ENCODE results near the gene RAF1. TPM values are rescaled to one million over a fixed set of nuclear protein-coding genes. Genes with fewer than 3 reads are reported as not detected.

Gene RAF1
- total RNA-seq, 1 donor from 2014 or later = 103 TPM

- ATAC-seq (ENCODE audit: low read depth) = no peak
- no peak overlapping the region for H3K27ac Mint-ChIP-seq
- H3K4me3 Mint-ChIP-seq = no peak overlapping the region
- CTCF ChIA-PET = no interaction called here
- DNase-seq = no peak
- no peak for TF ChIP-seq CTCF (IDR thresholded peaks at IDR 0.05)
- POLR2A ChIA-PET = no interaction called here
- no peaks in the 10 kb centered on the region for H3K4me1 Mint-ChIP-seq
- no peaks in the 10 kb centered on the region for H3K36me3 Mint-ChIP-seq (ENCODE audit: low read depth)
- intact Hi-C loops (cut with micrococcal nuclease) = no loop called here
- no peaks in the 10 kb centered on the region for H3K9me3 Mint-ChIP-seq
- no peaks in the 10 kb centered on the region for H3K27me3 Mint-ChIP-seq
These were observed 36.9 kb upstream of the RAF1 start for GRCh38 chr3:12700800-12701199.

GRCh38 chr3:12695916-12696315 lies 32.0 kb upstream of the RAF1 start:
- no peak overlapping the region for H3K4me3 Mint-ChIP-seq
- ATAC-seq (ENCODE audit: low read depth) (no peak), DNase-seq (no peak)
- ChIA-PET CTCF (no interaction called here), POLR2A (no interaction called here)
- peaks cover 2% of the 10 kb centered on the region for H3K27me3 Mint-ChIP-seq
- intact Hi-C loops (cut with micrococcal nuclease) = no loop called here
- H3K9me3 Mint-ChIP-seq = no peaks in the 10 kb centered on the region
- no peaks in the 10 kb centered on the region for H3K4me1 Mint-ChIP-seq
- no peak overlapping the region for H3K27ac Mint-ChIP-seq
- no peak for TF ChIP-seq CTCF (IDR thresholded peaks at IDR 0.05)
- H3K36me3 Mint-ChIP-seq (ENCODE audit: low read depth) = no peaks in the 10 kb centered on the region

GRCh38 chr3:12695112-12695511 lies 31.2 kb upstream of the RAF1 start:
- Mint-ChIP-seq H3K4me3 (no peak overlapping the region), H3K36me3 (ENCODE audit: low read depth) (no peaks in the 10 kb centered on the region), H3K4me1 (no peaks in the 10 kb centered on the region), H3K27me3 (peaks cover 2% of the 10 kb centered on the region), H3K27ac (no peak overlapping the region), H3K9me3 (no peaks in the 10 kb centered on the region)
- POLR2A ChIA-PET = no interaction called here
- DNase-seq = no peak
- TF ChIP-seq CTCF (IDR thresholded peaks at IDR 0.05) = no peak
- ATAC-seq (ENCODE audit: low read depth) = no peak
- CTCF ChIA-PET = interaction anchor here (0.8 kb wide), 1 partner anchor 35 kb away, joined by 3 read pairs; no protein-coding TSS in a partner anchor
- intact Hi-C loops (cut with micrococcal nuclease) = no loop called here

- Mint-ChIP-seq H3K27me3 (peaks cover 9% of the 10 kb centered on the region), H3K4me1 (no peaks in the 10 kb centered on the region), H3K36me3 (ENCODE audit: low read depth) (no peaks in the 10 kb centered on the region), H3K4me3 (no peak overlapping the region), H3K27ac (no peak overlapping the region), H3K9me3 (no peaks in the 10 kb centered on the region)
- ChIA-PET CTCF (no interaction called here), POLR2A (interaction anchor here (1.3 kb wide), 1 partner anchor 15 kb away, joined by 3 read pairs; no protein-coding TSS in a partner anchor)
- ATAC-seq (ENCODE audit: low read depth) (no peak), DNase-seq (no peak)
- intact Hi-C loops (cut with micrococcal nuclease) = no loop called here
- no peak for TF ChIP-seq CTCF (IDR thresholded peaks at IDR 0.05)
These were observed 28.5 kb upstream of the RAF1 start for GRCh38 chr3:12692444-12692843.

GRCh38 chr3:12689997-12690711 lies 26.2 kb upstream of the RAF1 start:
- no peak for TF ChIP-seq CTCF (IDR thresholded peaks at IDR 0.05)
- no peaks in the 10 kb centered on the region for H3K36me3 Mint-ChIP-seq (ENCODE audit: low read depth)
- no peak overlapping the region for H3K27ac Mint-ChIP-seq
- H3K4me1 Mint-ChIP-seq = no peaks in the 10 kb centered on the region
- no peak overlapping the region for H3K4me3 Mint-ChIP-seq
- ChIA-PET POLR2A (no interaction called here), CTCF (no interaction called here)
- peaks cover 12% of the 10 kb centered on the region for H3K27me3 Mint-ChIP-seq
- DNase-seq (no peak), ATAC-seq (ENCODE audit: low read depth) (no peak)
- H3K9me3 Mint-ChIP-seq = no peaks in the 10 kb centered on the region
- intact Hi-C loops (cut with micrococcal nuclease) = no loop called here
